ENCODE results near the gene KCNIP3.

GRCh38 chr2:95343429-95344214, 46.5 kb downstream of the KCNIP3 start:
- no peak for TF ChIP-seq EZH2 (IDR thresholded peaks at IDR 0.05)
- no peak for TF ChIP-seq POLR2AphosphoS5 (IDR thresholded peaks at IDR 0.05; ENCODE audit: borderline replicate concordance, low read depth, low read length)
